Liver (tissue), 9 donors: ENCODE results near the gene STK24. TPM values are rescaled to one million over a fixed set of nuclear protein-coding genes. Genes with fewer than 3 reads are reported as not detected.
A peak's percentile ranks its signal among the peaks of the same experiment; 100 is the strongest.

Experiments used
- DNase-seq: peaks from one replicate; pipeline ENCODE4 v3.0.0-alpha.2; 2017; ENCODE audit warnings: low spot score
- H3K27ac ChIP-seq, 2 donors: one replicate each; pipeline ENCODE4 v1.7.0; 2013; ENCODE audit warnings: inconsistent platforms in 2 of 2, low read length in 2 of 2, control low read depth in 1 of 2, low read depth in 1 of 2, mild to moderate bottlenecking in 1 of 2
- H3K27me3 ChIP-seq, 4 donors: one replicate each; pipeline versions ENCODE4 v1.6.1 to v1.7.0; 2013; ENCODE audit warnings: low read length in 3 of 4, inconsistent platforms in 1 of 4, mild to moderate bottlenecking in 1 of 4, moderate library complexity in 1 of 4; ENCODE audit not compliant: control insufficient read depth in 4 of 4, insufficient read depth in 4 of 4
- H3K36me3 ChIP-seq, 4 donors: one replicate each; pipeline versions ENCODE4 v1.6.1 to v1.7.0; 2013; ENCODE audit warnings: low read length in 3 of 4, mild to moderate bottlenecking in 3 of 4, low read depth in 1 of 4, moderate library complexity in 1 of 4; ENCODE audit not compliant: control insufficient read depth in 4 of 4, insufficient read depth in 3 of 4
- H3K4me1 ChIP-seq, 4 donors: one replicate each; pipeline versions ENCODE4 v1.6.1 to v1.7.0; 2013; ENCODE audit warnings: low read length in 3 of 4, mild to moderate bottlenecking in 3 of 4, moderate library complexity in 1 of 4; ENCODE audit not compliant: control insufficient read depth in 4 of 4, insufficient read depth in 4 of 4
- H3K4me3 ChIP-seq, 3 donors: one replicate each; pipeline versions ENCODE4 v1.6.1 to v1.7.0; 2013; ENCODE audit warnings: low read length in 3 of 3, control low read depth in 1 of 3, low read depth in 1 of 3, mild to moderate bottlenecking in 1 of 3
- H3K9ac ChIP-seq, 2 donors: one replicate each; pipeline ENCODE4 v1.7.0; 2013; ENCODE audit warnings: low read length in 2 of 2, mild to moderate bottlenecking in 2 of 2, moderate library complexity in 2 of 2, control low read depth in 1 of 2, low read depth in 1 of 2
- H3K9me3 ChIP-seq, 4 donors: one replicate each; pipeline versions ENCODE4 v1.6.1 to v1.7.0; 2013; ENCODE audit warnings: low read length in 3 of 4; ENCODE audit not compliant: control insufficient read depth in 4 of 4
- FOXA1 ChIP-seq: IDR thresholded peaks from 2 replicates; pipeline ENCODE4 v1.6.1; 2016; ENCODE audit warnings: antibody characterized with exemption
- FOXA2 ChIP-seq: IDR thresholded peaks from 2 replicates; pipeline ENCODE4 v1.6.1; 2016; ENCODE audit warnings: antibody characterized with exemption
- GABPA ChIP-seq, 2 donors: IDR thresholded peaks in 1 of 2; conservative IDR thresholded peaks in 1 of 2; 2 replicates each; pipeline ENCODE4 v1.6.1; 2016; ENCODE audit warnings: antibody characterized with exemption in 2 of 2, mild to moderate bottlenecking in 1 of 2, moderate library complexity in 1 of 2
- HNF4A ChIP-seq, 2 donors: conservative IDR thresholded peaks; 2 replicates each; pipeline ENCODE4 v1.6.1; 2016; ENCODE audit warnings: antibody characterized with exemption in 2 of 2, mild to moderate bottlenecking in 2 of 2
- HNF4G ChIP-seq: IDR thresholded peaks from 2 replicates; pipeline ENCODE4 v1.6.1; 2016; ENCODE audit warnings: antibody characterized with exemption
- JUND ChIP-seq, 2 donors: IDR thresholded peaks; 2 replicates each; pipeline ENCODE4 v1.6.1; 2016; ENCODE audit warnings: antibody characterized with exemption in 2 of 2
- NR2F2 ChIP-seq: IDR thresholded peaks from 2 replicates; pipeline ENCODE4 v1.6.1; 2016; ENCODE audit warnings: antibody characterized with exemption
- RAD21 ChIP-seq, 2 donors: IDR thresholded peaks; 2 replicates each; pipeline ENCODE4 v1.6.1; 2016; ENCODE audit warnings: antibody characterized with exemption in 2 of 2, mild to moderate bottlenecking in 2 of 2
- RXRA ChIP-seq, 2 donors: IDR thresholded peaks; 2 replicates each; pipeline ENCODE4 v1.6.1; 2017 to 2018; ENCODE audit warnings: antibody characterized with exemption in 2 of 2, mild to moderate bottlenecking in 1 of 2
- SP1 ChIP-seq: IDR thresholded peaks from 2 replicates; pipeline ENCODE4 v1.6.1; 2018; ENCODE audit warnings: antibody characterized with exemption, mild to moderate bottlenecking
- TAF1 ChIP-seq: conservative IDR thresholded peaks from 2 replicates; pipeline ENCODE4 v1.6.1; 2016; ENCODE audit warnings: antibody characterized with exemption, mild to moderate bottlenecking
- YY1 ChIP-seq: IDR thresholded peaks from 2 replicates; pipeline ENCODE4 v1.6.1; 2016; ENCODE audit warnings: antibody characterized with exemption, mild to moderate bottlenecking
- WGBS: extraction: QIAGEN DNeasy Blood & Tissue Kit; methylation state at CpG from one replicate; pipeline ENCODE4 v1.1.7; 2013; 5-methylcytosine and 5-hydroxymethylcytosine counted together
- polyA plus RNA-seq, 2 donors: library from polyadenylated mRNA; stranded (reverse) in 1 of 2; unstranded in 1 of 2; fragments of 200-250 nt in 1 of 2; fragments of >200 nt in 1 of 2; fragmentation: Nextera tagmentation in 1 of 2; extraction: Ambion mirVana in 1 of 2; gene quantifications; one replicate each; pipeline versions ENCODE4 v1.2.1 to v1.2.3, GENCODE V29; 2013 to 2015
- total RNA-seq, 2 donors: library from RNA; depleted of rRNA; stranded (reverse); fragments of >200 nt; gene quantifications; one replicate each; pipeline ENCODE4 v1.2.3, GENCODE V29; 2014
- TF ChIP-seq, protein P1 (sequence below): fragments of 150-350 bp; IDR thresholded peaks from 2 replicates; pipeline ENCODE4 v1.5.1; 2017; ENCODE audit warnings: improper control_type of control experiment, low read depth, low read length; ENCODE audit not compliant: missing input control
- TF ChIP-seq, protein P2 (sequence below): IDR thresholded peaks from 2 replicates; pipeline ENCODE4 v1.6.1; 2016; ENCODE audit warnings: antibody characterized with exemption
- TF ChIP-seq, protein P3 (sequence below): IDR thresholded peaks from 2 replicates; pipeline ENCODE4 v1.6.1; 2016; ENCODE audit warnings: antibody characterized with exemption
- TF ChIP-seq, protein P4 (sequence below): IDR thresholded peaks from 2 replicates; pipeline ENCODE4 v1.6.1; 2016; ENCODE audit warnings: antibody characterized with exemption
- donor health status: healthy.
- donor health status: healthy.
- donor health status: healthy.
- donor health status: healthy.
- donor health status: healthy.

Gene STK24
- total and polyA plus RNA-seq, 4 donors = 6.4 to 43.3 (median 14.9) TPM

DNA sequence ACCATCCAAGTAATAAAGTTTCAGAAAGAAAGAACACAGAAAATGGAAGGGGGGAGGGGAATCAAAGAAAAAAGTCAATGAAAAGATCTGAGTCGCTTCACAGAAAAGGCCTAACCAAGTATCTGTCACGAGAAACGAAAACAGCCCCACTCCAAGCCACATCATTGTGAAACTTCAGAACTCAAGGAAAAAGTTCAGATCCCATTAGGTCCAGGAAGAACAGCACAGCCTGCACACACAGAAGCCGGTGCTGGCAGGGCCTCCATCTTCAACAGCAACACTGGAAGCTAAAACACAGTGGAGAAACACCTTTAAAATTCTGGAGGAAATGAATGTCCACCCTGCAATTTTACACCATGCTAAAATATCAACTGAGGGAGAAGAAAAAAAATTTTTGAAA is 8.0 kb downstream of the STK24 start (continued):
- TF ChIP-seq, protein P1, sequence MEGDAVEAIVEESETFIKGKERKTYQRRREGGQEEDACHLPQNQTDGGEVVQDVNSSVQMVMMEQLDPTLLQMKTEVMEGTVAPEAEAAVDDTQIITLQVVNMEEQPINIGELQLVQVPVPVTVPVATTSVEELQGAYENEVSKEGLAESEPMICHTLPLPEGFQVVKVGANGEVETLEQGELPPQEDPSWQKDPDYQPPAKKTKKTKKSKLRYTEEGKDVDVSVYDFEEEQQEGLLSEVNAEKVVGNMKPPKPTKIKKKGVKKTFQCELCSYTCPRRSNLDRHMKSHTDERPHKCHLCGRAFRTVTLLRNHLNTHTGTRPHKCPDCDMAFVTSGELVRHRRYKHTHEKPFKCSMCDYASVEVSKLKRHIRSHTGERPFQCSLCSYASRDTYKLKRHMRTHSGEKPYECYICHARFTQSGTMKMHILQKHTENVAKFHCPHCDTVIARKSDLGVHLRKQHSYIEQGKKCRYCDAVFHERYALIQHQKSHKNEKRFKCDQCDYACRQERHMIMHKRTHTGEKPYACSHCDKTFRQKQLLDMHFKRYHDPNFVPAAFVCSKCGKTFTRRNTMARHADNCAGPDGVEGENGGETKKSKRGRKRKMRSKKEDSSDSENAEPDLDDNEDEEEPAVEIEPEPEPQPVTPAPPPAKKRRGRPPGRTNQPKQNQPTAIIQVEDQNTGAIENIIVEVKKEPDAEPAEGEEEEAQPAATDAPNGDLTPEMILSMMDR = no peak
- no peak for TF ChIP-seq NR2F2
- no peak for TF ChIP-seq TAF1
- TF ChIP-seq, protein P2, sequence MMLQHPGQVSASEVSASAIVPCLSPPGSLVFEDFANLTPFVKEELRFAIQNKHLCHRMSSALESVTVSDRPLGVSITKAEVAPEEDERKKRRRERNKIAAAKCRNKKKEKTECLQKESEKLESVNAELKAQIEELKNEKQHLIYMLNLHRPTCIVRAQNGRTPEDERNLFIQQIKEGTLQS = no peak
- no peak for TF ChIP-seq FOXA2
- no peak for TF ChIP-seq RAD21 (IDR thresholded peaks at IDR 0.05)
- TF ChIP-seq SP1 = no peak
- no peak for TF ChIP-seq YY1

DNA sequence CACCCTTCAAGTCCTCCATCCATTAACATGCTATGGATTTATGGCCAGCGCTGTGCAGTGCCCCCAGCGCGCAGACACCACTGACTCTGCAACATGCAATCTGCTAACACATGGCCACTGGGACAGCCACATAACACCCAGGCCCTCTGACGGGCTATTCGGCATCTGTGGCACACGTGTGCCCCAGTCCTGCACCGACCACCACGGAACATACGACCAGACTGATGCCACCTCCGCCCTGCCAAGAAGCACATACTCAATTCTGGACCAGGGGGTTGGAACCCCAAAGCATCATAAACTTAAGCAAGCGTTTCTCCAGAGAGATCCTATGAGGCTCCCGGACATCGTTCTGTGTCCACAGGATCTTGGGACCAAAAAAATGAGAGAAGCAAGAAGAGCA is 9.8 kb downstream of the STK24 start:
- H3K36me3 ChIP-seq = no peaks in the 10 kb centered on the region
- no peaks in the 10 kb centered on the region for H3K9me3 ChIP-seq
- no peak overlapping the region for H3K9ac ChIP-seq
- H3K4me3 ChIP-seq = no peak overlapping the region
- peaks cover 23 to 64% (median 54%) of the 10 kb centered on the region in 4 donors for H3K4me1 ChIP-seq
- TF ChIP-seq, protein P1 = no peak
- no peak for TF ChIP-seq HNF4A (conservative IDR thresholded peaks at IDR 0.05)
- TF ChIP-seq, protein P2 = no peak
- TF ChIP-seq RXRA (IDR thresholded peaks at IDR 0.05) = no peak
- TF ChIP-seq, protein P3, sequence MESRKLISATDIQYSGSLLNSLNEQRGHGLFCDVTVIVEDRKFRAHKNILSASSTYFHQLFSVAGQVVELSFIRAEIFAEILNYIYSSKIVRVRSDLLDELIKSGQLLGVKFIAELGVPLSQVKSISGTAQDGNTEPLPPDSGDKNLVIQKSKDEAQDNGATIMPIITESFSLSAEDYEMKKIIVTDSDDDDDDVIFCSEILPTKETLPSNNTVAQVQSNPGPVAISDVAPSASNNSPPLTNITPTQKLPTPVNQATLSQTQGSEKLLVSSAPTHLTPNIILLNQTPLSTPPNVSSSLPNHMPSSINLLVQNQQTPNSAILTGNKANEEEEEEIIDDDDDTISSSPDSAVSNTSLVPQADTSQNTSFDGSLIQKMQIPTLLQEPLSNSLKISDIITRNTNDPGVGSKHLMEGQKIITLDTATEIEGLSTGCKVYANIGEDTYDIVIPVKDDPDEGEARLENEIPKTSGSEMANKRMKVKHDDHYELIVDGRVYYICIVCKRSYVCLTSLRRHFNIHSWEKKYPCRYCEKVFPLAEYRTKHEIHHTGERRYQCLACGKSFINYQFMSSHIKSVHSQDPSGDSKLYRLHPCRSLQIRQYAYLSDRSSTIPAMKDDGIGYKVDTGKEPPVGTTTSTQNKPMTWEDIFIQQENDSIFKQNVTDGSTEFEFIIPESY = no peak
- no peak for TF ChIP-seq SP1
- TF ChIP-seq HNF4G = no peak
- TF ChIP-seq JUND (IDR thresholded peaks at IDR 0.05) = no peak
- no peak for TF ChIP-seq TAF1
- no peak for TF ChIP-seq GABPA (IDR thresholded peaks at IDR 0.05 in 1 of 2, conservative IDR thresholded peaks at IDR 0.05 in 1 of 2)
- TF ChIP-seq, protein P4, sequence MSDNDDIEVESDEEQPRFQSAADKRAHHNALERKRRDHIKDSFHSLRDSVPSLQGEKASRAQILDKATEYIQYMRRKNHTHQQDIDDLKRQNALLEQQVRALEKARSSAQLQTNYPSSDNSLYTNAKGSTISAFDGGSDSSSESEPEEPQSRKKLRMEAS = no peak
- TF ChIP-seq FOXA2 = no peak
- no peak for TF ChIP-seq NR2F2
- no peak for TF ChIP-seq FOXA1
- TF ChIP-seq RAD21 (IDR thresholded peaks at IDR 0.05) = no peak
- TF ChIP-seq YY1 = no peak
- DNase-seq = no peak
- 97% methylated on average over 13 of the region's 13 CpGs for WGBS
- H3K27me3 ChIP-seq = no peaks in the 10 kb centered on the region
- peak overlapping the region; percentile 87 to 89 for H3K27ac ChIP-seq
